Stomach (tissue), 9 donors: Measurements from ENCODE around the gene SCP2D1. TPM values are rescaled to one million over a fixed set of nuclear protein-coding genes. Genes with fewer than 3 reads are reported as not detected.

ENCODE experiments used
- DNase-seq, 2 donors: peaks; one replicate each; pipeline versions ENCODE4 v3.0.0 to v3.0.0-alpha.2; 2013 to 2019
- H3K27ac ChIP-seq, 5 donors: fragments of 200-600 bp in 4 of 5; sonication (generic) in 4 of 5; one replicate each; pipeline ENCODE4 v1.5.1; 2013 to 2019; ENCODE audit warnings: mild to moderate bottlenecking in 1 of 5, moderate library complexity in 1 of 5
- H3K27me3 ChIP-seq, 3 donors: fragments of 200-600 bp; sonication (generic); one replicate each; pipeline ENCODE4 v1.5.1; 2017 to 2019; ENCODE audit warnings: mixed run types in 1 of 3
- H3K36me3 ChIP-seq, 4 donors: fragments of 200-600 bp; sonication (generic); 1 replicate in 3 of 4; 2 replicates in 1 of 4; pipeline ENCODE4 v1.5.1; 2016 to 2019
- H3K4me1 ChIP-seq, 4 donors: fragments of 200-600 bp; sonication (generic); one replicate each; pipeline ENCODE4 v1.5.1; 2016 to 2019
- H3K4me3 ChIP-seq, 4 donors: fragments of 200-600 bp; sonication (generic) in 3 of 4; one replicate each; pipeline ENCODE4 v1.5.1; 2016 to 2019; ENCODE audit warnings: mild to moderate bottlenecking in 1 of 4
- H3K9me3 ChIP-seq, 4 donors: fragments of 200-600 bp; sonication (generic); one replicate each; pipeline ENCODE4 v1.5.1; 2016 to 2019
- CTCF ChIP-seq, 7 experiments: fragments of 450-650 bp in 4 of 7; fragments of 200-600 bp in 3 of 7; sonication (generic) in 3 of 7; IDR thresholded peaks; one replicate each; pipeline ENCODE4 v1.5.1; 2016 to 2019; ENCODE audit warnings: antibody characterized with exemption in 7 of 7, control low read depth in 2 of 7, mild to moderate bottlenecking in 1 of 7
- EP300 ChIP-seq: sonication (generic); formaldehyde crosslinking; IDR thresholded peaks from one replicate; pipeline ENCODE4 v1.6.1; 2017; ENCODE audit warnings: antibody characterized with exemption
- POLR2A ChIP-seq, 4 donors: fragments of 450-650 bp; IDR thresholded peaks; one replicate each; pipeline ENCODE4 v1.6.1; 2016; ENCODE audit warnings: antibody characterized with exemption in 4 of 4, control low read depth in 2 of 4, mild to moderate bottlenecking in 1 of 4, moderate library complexity in 1 of 4
- POLR2AphosphoS5 ChIP-seq, 3 donors: sonication (generic); formaldehyde crosslinking; IDR thresholded peaks; one replicate each; pipeline ENCODE4 v1.6.1; 2016; ENCODE audit warnings: antibody characterized with exemption in 3 of 3
- WGBS, 5 donors: extraction: QIAGEN DNeasy Blood & Tissue Kit in 3 of 5; methylation state at CpG; one replicate each; pipeline versions ENCODE4 v1.1.5 to v1.1.7; 2013 to 2018; 5-methylcytosine and 5-hydroxymethylcytosine counted together
- intact Hi-C: fragments of 100-400 bp; cut with DNase I; formaldehyde crosslinking; loops from one replicate; pipeline ENCODE4 v1.15.1; 2023; ENCODE audit warnings: low total_unique reads
- polyA plus RNA-seq, 3 donors: library from polyadenylated mRNA; stranded (reverse); fragments of 200-250 nt; gene quantifications; one replicate each; pipeline ENCODE4 v1.2.3, GENCODE V29; 2013
- total RNA-seq, 5 donors: library from RNA; depleted of rRNA; stranded (reverse); fragments of >200 nt; gene quantifications; one replicate each; pipeline versions ENCODE4 v1.1.0 to v1.2.3, GENCODE V29; 2014 to 2016
- donor health status: healthy with polysubstance abuse.
- donor health status: Bipolar disorder and iron deficiency.
- donor health status: healthy.

SCP2D1 gene
- total and polyA plus RNA-seq, 8 donors: not detected

DNA sequence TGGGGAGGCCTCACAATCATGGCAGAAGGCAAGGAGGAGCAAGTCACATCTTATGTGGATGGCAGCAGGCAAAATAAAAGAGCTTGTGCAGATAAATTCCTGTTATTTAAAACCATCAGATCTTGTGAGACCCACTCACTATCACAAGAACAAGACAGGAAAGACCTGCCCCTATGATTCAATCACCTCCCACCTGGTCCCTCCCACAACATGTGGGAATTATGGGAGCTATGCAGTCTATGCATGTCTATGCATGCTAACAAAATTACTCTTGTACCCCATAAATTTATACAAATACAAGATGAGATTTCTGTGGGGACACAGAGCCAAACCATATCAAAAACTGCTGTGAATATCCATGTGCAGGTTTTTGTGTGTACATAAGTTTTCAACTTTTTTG lies 25.6 kb upstream of the SCP2D1 start:
- H3K27me3 ChIP-seq: no peaks in the 10 kb centered on the region
- DNase-seq: no peak
- intact Hi-C loops: no loop called here
- H3K4me1 ChIP-seq: no peaks in the 10 kb centered on the region
- H3K27ac ChIP-seq: no peak overlapping the region
- H3K4me3 ChIP-seq: no peak overlapping the region
- TF ChIP-seq POLR2A (IDR thresholded peaks at IDR 0.05): no peak
- no peak for TF ChIP-seq CTCF (IDR thresholded peaks at IDR 0.05)
- TF ChIP-seq POLR2AphosphoS5 (IDR thresholded peaks at IDR 0.05): no peak
- TF ChIP-seq EP300: no peak
- no peaks in the 10 kb centered on the region for H3K36me3 ChIP-seq
- H3K9me3 ChIP-seq: no peaks in the 10 kb centered on the region

DNA sequence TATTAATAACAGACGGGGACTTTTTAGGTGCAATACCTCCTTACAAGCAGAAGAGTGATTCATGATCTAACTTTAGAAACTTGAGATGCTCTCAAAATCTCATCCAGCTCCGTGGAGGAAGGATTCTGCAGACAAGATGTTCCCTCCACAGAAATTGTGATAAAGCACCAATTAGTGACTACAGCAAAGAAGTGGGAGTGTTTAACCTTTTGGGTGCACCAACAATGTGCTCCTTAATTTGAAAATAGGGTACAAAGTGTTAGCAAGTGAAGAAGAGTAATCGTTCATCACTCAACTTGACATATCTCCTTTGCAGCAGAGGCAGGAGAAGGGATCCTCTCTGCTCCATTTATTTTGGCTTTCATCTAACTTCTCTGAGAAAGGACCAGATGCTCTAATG lies 22.8 kb upstream of the SCP2D1 start:
- no peak for DNase-seq
- 64 to 74% (median 69%) methylated on average over 3 of the region's 3 CpGs for WGBS, 5 donors
- Histone ChIP-seq H3K4me3 (no peak overlapping the region), H3K9me3 (no peaks in the 10 kb centered on the region), H3K36me3 (no peaks in the 10 kb centered on the region), H3K27me3 (no peaks in the 10 kb centered on the region), H3K4me1 (peaks cover 0 to 19% (median 11%) of the 10 kb centered on the region in 4 donors), H3K27ac (no peak overlapping the region)
- TF ChIP-seq EP300: no peak
- TF ChIP-seq POLR2A (IDR thresholded peaks at IDR 0.05): no peak
- TF ChIP-seq POLR2AphosphoS5 (IDR thresholded peaks at IDR 0.05): no peak
- no peak for TF ChIP-seq CTCF (IDR thresholded peaks at IDR 0.05)
- intact Hi-C loops: no loop called here

DNA sequence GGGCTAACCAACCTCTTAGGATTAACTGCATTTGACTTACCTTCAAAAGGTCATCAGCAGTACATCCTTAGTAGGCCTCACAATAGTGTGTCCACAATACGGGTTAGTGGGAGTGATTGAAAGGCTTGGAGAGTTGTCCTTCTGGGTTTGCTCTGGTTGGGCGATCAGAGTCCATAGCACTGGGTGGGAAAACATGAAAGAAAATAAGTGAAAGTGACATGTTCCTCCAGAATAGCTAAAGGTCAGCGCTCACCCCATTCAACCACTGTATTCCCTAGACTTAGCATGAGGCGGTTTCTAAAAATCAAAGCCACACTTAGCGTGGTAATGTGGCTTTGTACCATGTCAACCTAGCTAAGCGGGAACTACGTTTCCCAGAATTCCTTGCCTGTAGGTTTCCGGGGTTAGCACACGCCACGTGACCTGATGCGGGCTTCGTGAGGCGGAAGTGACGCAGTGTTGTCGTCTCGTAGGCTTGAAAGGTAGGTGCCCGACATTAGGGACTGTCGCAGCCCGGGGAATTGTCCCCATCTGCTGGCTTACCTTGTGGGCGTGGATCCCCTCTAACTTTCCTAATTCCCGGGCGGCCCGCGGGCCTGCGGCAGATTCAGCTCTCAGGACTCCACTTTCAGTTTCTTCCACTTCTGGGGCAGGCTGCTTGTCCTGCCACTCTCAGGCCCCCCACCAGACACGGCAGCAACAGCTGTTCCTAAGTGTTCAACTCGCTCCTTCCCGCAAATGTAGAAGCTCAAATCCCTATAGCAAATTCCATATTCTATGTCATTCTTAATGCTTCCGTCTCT lies 19.8 kb upstream of the SCP2D1 start:
- WGBS, 5 donors: 5 to 8% (median 7%) methylated on average over 29 of the region's 29 CpGs
- TF ChIP-seq POLR2A (IDR thresholded peaks at IDR 0.05) (peak in 1 of 4 donors; percentile 62), CTCF (IDR thresholded peaks at IDR 0.05) (no peak), POLR2AphosphoS5 (IDR thresholded peaks at IDR 0.05) (peak; percentile 91 to 97 (median 91))
- intact Hi-C loops: no loop called here
- peak; percentile 92 to 98 for DNase-seq
- Histone ChIP-seq H3K9me3 (peaks cover 0 to 6% (median 3%) of the 10 kb centered on the region in 4 donors), H3K36me3 (no peaks in the 10 kb centered on the region), H3K27me3 (no peaks in the 10 kb centered on the region), H3K4me1 (peaks cover 0 to 19% (median 11%) of the 10 kb centered on the region in 4 donors), H3K27ac (peak overlapping the region; percentile 89 to 97 (median 93)), H3K4me3 (peak overlapping the region; percentile 57 to 76 (median 64))

- Histone ChIP-seq H3K27ac (peak overlapping the region in 4 of 5 donors; percentile 89 to 97 (median 93)), H3K9me3 (peaks cover 0 to 6% (median 3%) of the 10 kb centered on the region in 4 donors), H3K27me3 (no peaks in the 10 kb centered on the region), H3K36me3 (no peaks in the 10 kb centered on the region), H3K4me1 (peaks cover 0 to 19% (median 11%) of the 10 kb centered on the region in 4 donors), H3K4me3 (peak overlapping the region; percentile 57 to 76 (median 64))
- WGBS, 5 donors: 46 to 59% (median 58%) methylated on average over 3 of the region's 3 CpGs
- no peak for DNase-seq
- intact Hi-C loops: no loop called here
- TF ChIP-seq CTCF (IDR thresholded peaks at IDR 0.05) (no peak), POLR2A (IDR thresholded peaks at IDR 0.05) (no peak), POLR2AphosphoS5 (IDR thresholded peaks at IDR 0.05) (no peak), EP300 (no peak)
Measured at GRCh38 chr20:18794428-18794787, 19.2 kb upstream of the SCP2D1 start.
